Measurements from ENCODE around the gene CALY.

The CALY gene

GRCh38 chr10:133332936-133333699 lies 3.6 kb downstream of the CALY start:
- H4K20me1 ChIP-seq (ENCODE audit: low read depth, low read length), result no peaks in the 10 kb centered on the region
- no peaks in the 10 kb centered on the region for H3K79me2 ChIP-seq (ENCODE audit: insufficient read depth, low read length)
- H3K27me3 ChIP-seq (ENCODE audit: low read length), result no peaks in the 10 kb centered on the region
- H3F3A ChIP-seq (ENCODE audit: insufficient read depth), result 0 out of 2 replicates have a peak, but pooled peaks cover 5% of the 10 kb centered on the region
- H2AFZ ChIP-seq (ENCODE audit: low read depth, low read length, severe bottlenecking), result no peak overlapping the region
- no peak overlapping the region for H3K4me2 ChIP-seq (ENCODE audit: low read depth, low read length, poor library complexity, severe bottlenecking)
- no peak overlapping the region for H3K4me3 ChIP-seq (ENCODE audit: insufficient read depth, low read length, poor library complexity, severe bottlenecking)
- H3K27ac ChIP-seq (ENCODE audit: low read depth, low read length), result no peak overlapping the region
- H3K9me3 ChIP-seq (ENCODE audit: insufficient read depth, low read length), result no peaks in the 10 kb centered on the region; the same call in 1 of the 2 replicates
- H3K36me3 ChIP-seq (ENCODE audit: low read length), result no peaks in the 10 kb centered on the region
- H3K9ac ChIP-seq (ENCODE audit: low read length), result no peak overlapping the region
- no peaks in the 10 kb centered on the region for H3K9me2 ChIP-seq (replicated peaks; ENCODE audit: insufficient read depth, low read length)
- no peak for TF ChIP-seq CTCF (IDR thresholded peaks at IDR 0.05; ENCODE audit: insufficient read depth, low read length, poor library complexity, severe bottlenecking)

- H4K20me1 ChIP-seq (ENCODE audit: low read depth, low read length), result no peaks in the 10 kb centered on the region
- 0 out of 2 replicates have a peak, but pooled peaks cover 5% of the 10 kb centered on the region for H3F3A ChIP-seq (ENCODE audit: insufficient read depth)
- no peaks in the 10 kb centered on the region for H3K27me3 ChIP-seq (ENCODE audit: low read length)
- H3K9me2 ChIP-seq (replicated peaks; ENCODE audit: insufficient read depth, low read length), result no peaks in the 10 kb centered on the region
- H3K4me2 ChIP-seq (ENCODE audit: low read depth, low read length, poor library complexity, severe bottlenecking), result peak overlapping the region; percentile 41
- H3K9ac ChIP-seq (ENCODE audit: low read length), result no peak overlapping the region
- no peak for TF ChIP-seq EZH2phosphoT487 (conservative IDR thresholded peaks at IDR 0.05; ENCODE audit: low read length)
- peak; percentile 93 for TF ChIP-seq CTCF (IDR thresholded peaks at IDR 0.05; ENCODE audit: insufficient read depth, low read length, poor library complexity, severe bottlenecking)
- no peaks in the 10 kb centered on the region for H3K36me3 ChIP-seq (ENCODE audit: low read length)
- no peaks in the 10 kb centered on the region for H3K79me2 ChIP-seq (ENCODE audit: insufficient read depth, low read length)
- H3K27ac ChIP-seq (ENCODE audit: low read depth, low read length), result no peak overlapping the region
- no peak overlapping the region for H2AFZ ChIP-seq (ENCODE audit: low read depth, low read length, severe bottlenecking)
- H3K9me3 ChIP-seq (ENCODE audit: insufficient read depth, low read length), result no peaks in the 10 kb centered on the region
- H3K4me3 ChIP-seq (ENCODE audit: insufficient read depth, low read length, poor library complexity, severe bottlenecking), result no peak overlapping the region
These were observed 7.0 kb downstream of the CALY start for GRCh38 chr10:133329491-133330202.

GRCh38 chr10:133328358-133329343 lies 8.0 kb downstream of the CALY start:
- Histone ChIP-seq H3K9me3 (ENCODE audit: insufficient read depth, low read length) (no peaks in the 10 kb centered on the region), H3K4me2 (ENCODE audit: low read depth, low read length, poor library complexity, severe bottlenecking) (no peak overlapping the region), H3K9me2 (replicated peaks; ENCODE audit: insufficient read depth, low read length) (no peaks in the 10 kb centered on the region), H3K9ac (ENCODE audit: low read length) (no peak overlapping the region), H3K36me3 (ENCODE audit: low read length) (no peaks in the 10 kb centered on the region), H3K79me2 (ENCODE audit: insufficient read depth, low read length) (no peaks in the 10 kb centered on the region), H3F3A (ENCODE audit: insufficient read depth) (0 out of 2 replicates have a peak, but pooled peaks cover 5% of the 10 kb centered on the region), H3K27ac (ENCODE audit: low read depth, low read length) (no peak overlapping the region), H3K27me3 (ENCODE audit: low read length) (no peaks in the 10 kb centered on the region), H2AFZ (ENCODE audit: low read depth, low read length, severe bottlenecking) (no peak overlapping the region), H4K20me1 (ENCODE audit: low read depth, low read length) (no peaks in the 10 kb centered on the region), H3K4me3 (ENCODE audit: insufficient read depth, low read length, poor library complexity, severe bottlenecking) (no peak overlapping the region)
- TF ChIP-seq EZH2phosphoT487 (conservative IDR thresholded peaks at IDR 0.05; ENCODE audit: low read length), result no peak
- no peak for TF ChIP-seq CTCF (IDR thresholded peaks at IDR 0.05; ENCODE audit: insufficient read depth, low read length, poor library complexity, severe bottlenecking)
